OCI-LY3 (cell line): ENCODE measurements around the gene API5.

Experiments
- H2AFZ ChIP-seq: fragments of 200-600, 300-600 bp; shearing (Covaris generic); 2 replicates; pipeline ENCODE4 v1.6.0; 2014; ENCODE audit warnings: antibody characterized with exemption, low read depth, low read length
- H3K27ac ChIP-seq: fragments of 200-600, 300-600 bp; sonication (generic); 2 replicates; pipeline ENCODE4 v1.5.1; 2014; ENCODE audit warnings: mild to moderate bottlenecking, low read length, moderate library complexity, mixed read lengths
- H3K27me3 ChIP-seq: fragments of 200-600, 300-600 bp; sonication (generic); 2 replicates; pipeline ENCODE4 v1.6.1; 2014; ENCODE audit warnings: low read depth, low read length, mixed read lengths
- H3K36me3 ChIP-seq: fragments of 200-600, 300-600 bp; sonication (generic); replicated peaks from 2 replicates; pipeline ENCODE3; 2014; ENCODE audit warnings: low read depth, low read length, mixed read lengths
- H3K4me1 ChIP-seq: fragments of 300-600, 200-600 bp; sonication (generic); 2 replicates; pipeline ENCODE4 v1.6.1; 2014; ENCODE audit warnings: low read length, mixed read lengths
- H3K4me2 ChIP-seq: fragments of 200-600, 300-600 bp; sonication (generic); 2 replicates; pipeline ENCODE4 v1.6.1; 2014; ENCODE audit warnings: low read length, mixed read lengths
- H3K4me3 ChIP-seq: fragments of 300-600, 200-600 bp; sonication (generic); 2 replicates; pipeline ENCODE4 v1.5.1; 2014; ENCODE audit warnings: antibody characterized with exemption, mild to moderate bottlenecking, low read length, moderate library complexity
- H3K79me2 ChIP-seq: fragments of 300-600, 200-600 bp; shearing (Covaris generic); 2 replicates; pipeline ENCODE4 v1.6.1; 2014; ENCODE audit warnings: mild to moderate bottlenecking, low read length, mixed read lengths
- H3K9ac ChIP-seq: fragments of 300-600, 200-600 bp; shearing (Covaris generic); 2 replicates; pipeline ENCODE4 v1.6.0; 2014; ENCODE audit warnings: mild to moderate bottlenecking, low read length, moderate library complexity
- H3K9me3 ChIP-seq: fragments of 200-600, 300-600 bp; shearing (Covaris generic); 2 replicates; pipeline ENCODE4 v1.6.1; 2014; ENCODE audit warnings: low read length, mixed read lengths; ENCODE audit not compliant: insufficient read depth
- H4K20me1 ChIP-seq: fragments of 200-600, 300-600 bp; sonication (generic); 2 replicates; pipeline ENCODE4 v1.6.1; 2016; ENCODE audit warnings: low read length, mixed read lengths; ENCODE audit not compliant: insufficient read depth
- CTCF ChIP-seq: fragments of 200-600, 300-600 bp; sonication (generic); IDR thresholded peaks from 2 replicates; pipeline ENCODE4 v1.5.1; 2014; ENCODE audit warnings: antibody characterized with exemption, low read length, low read depth
- EZH2phosphoT487 ChIP-seq: fragments of 200-600 bp; shearing (Covaris generic); IDR thresholded peaks from 2 replicates; pipeline ENCODE4 v1.6.1; 2018; ENCODE audit warnings: antibody characterized with exemption, mixed run types, low read depth

Gene API5

DNA sequence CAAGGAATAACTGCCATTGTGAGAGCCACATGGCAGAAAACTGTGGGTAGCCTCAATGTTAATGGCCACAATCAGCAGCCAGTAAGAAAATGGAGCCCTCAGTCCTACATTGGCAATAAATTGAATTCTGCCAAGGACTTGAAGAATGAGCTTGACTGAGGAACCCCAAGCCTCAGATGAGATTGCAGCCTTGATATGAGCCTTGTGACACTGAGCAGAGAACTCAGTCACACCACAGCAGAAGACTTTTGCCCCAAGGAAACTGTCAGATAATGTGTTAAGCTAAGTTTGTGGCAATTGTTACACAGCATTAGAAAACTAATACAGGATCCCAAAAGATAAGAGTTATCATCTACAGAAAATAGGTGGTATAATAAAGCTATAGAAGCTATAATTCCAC is 44.5 kb downstream of the API5 start:
- TF ChIP-seq EZH2phosphoT487 (no peak), CTCF (no peak)
- Histone ChIP-seq H3K4me3 (no peak overlapping the region), H3K27me3 (no peaks in the 10 kb centered on the region), H4K20me1 (peaks cover 18% of the 10 kb centered on the region), H3K27ac (no peak overlapping the region), H2AFZ (no peak overlapping the region), H3K36me3 (peaks cover 2% of the 10 kb centered on the region), H3K4me2 (no peak overlapping the region), H3K9me3 (no peaks in the 10 kb centered on the region), H3K9ac (no peak overlapping the region), H3K79me2 (peaks cover 28% of the 10 kb centered on the region), H3K4me1 (peaks cover 18% of the 10 kb centered on the region)

- Histone ChIP-seq H3K79me2 (peaks cover 48% of the 10 kb centered on the region), H3K36me3 (peaks cover 5% of the 10 kb centered on the region), H3K27me3 (no peaks in the 10 kb centered on the region), H2AFZ (peak overlapping the region; percentile 87), H3K4me3 (peak overlapping the region; percentile 88), H3K9me3 (no peaks in the 10 kb centered on the region), H3K4me1 (peaks cover 18% of the 10 kb centered on the region), H4K20me1 (peaks cover 30% of the 10 kb centered on the region), H3K4me2 (peak overlapping the region; percentile 73), H3K27ac (peak overlapping the region; percentile 89), H3K9ac (peak overlapping the region; percentile 96)
- no peak for TF ChIP-seq EZH2phosphoT487
- TF ChIP-seq CTCF = no peak
These were observed 46.5 kb downstream of the API5 start for GRCh38 chr11:43358279-43358800.

GRCh38 chr11:43358801-43359421 is 47.1 kb downstream of the API5 start, which contains the start of gene TTC17:
Gene TTC17 (plus strand): TSS chr11:43358920. CDS start chr11:43358955, 35 bp downstream.
- Histone ChIP-seq H4K20me1 (peaks cover 34% of the 10 kb centered on the region), H3K9ac (peak within 1 kb of the TSS; percentile 96), H3K79me2 (peaks cover 54% of the 10 kb centered on the region), H2AFZ (peak within 1 kb of the TSS; percentile 87), H3K9me3 (no peaks in the 10 kb centered on the region), H3K27ac (peak within 1 kb of the TSS; percentile 89), H3K36me3 (peaks cover 10% of the 10 kb centered on the region), H3K4me1 (peaks cover 18% of the 10 kb centered on the region), H3K27me3 (no peaks in the 10 kb centered on the region), H3K4me3 (peak within 1 kb of the TSS; percentile 88), H3K4me2 (peak within 1 kb of the TSS; percentile 89)
- TF ChIP-seq CTCF (no peak), EZH2phosphoT487 (no peak)

DNA sequence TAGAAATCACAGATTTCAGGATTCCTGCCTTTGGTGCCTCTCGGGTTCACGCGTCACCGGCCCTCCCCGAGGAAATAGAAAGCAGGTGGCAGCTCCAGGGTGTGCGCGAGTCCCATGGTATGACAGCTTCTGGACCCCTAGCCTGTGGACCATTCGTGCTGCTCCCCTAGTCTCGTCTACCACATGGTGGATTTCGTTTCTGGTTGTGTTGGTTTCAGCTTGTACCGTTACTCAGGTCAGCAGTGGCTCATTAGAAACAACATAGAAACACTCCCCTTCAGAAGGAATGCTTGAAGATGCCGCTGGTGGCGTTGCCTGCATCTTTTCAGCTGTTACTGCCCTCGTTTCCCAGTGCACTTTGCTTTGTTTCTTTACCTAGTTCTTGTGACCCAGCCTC is 47.6 kb downstream of the API5 start:
- Histone ChIP-seq H2AFZ (peak overlapping the region; percentile 54; the same call in 1 of the 2 replicates), H3K4me1 (peaks cover 18% of the 10 kb centered on the region), H3K36me3 (peaks cover 10% of the 10 kb centered on the region), H3K9me3 (no peaks in the 10 kb centered on the region), H3K4me3 (peak overlapping the region; percentile 88), H3K4me2 (peak overlapping the region; percentile 89), H3K27ac (peak overlapping the region; percentile 89), H3K9ac (peak overlapping the region; percentile 96), H3K27me3 (no peaks in the 10 kb centered on the region), H3K79me2 (peaks cover 59% of the 10 kb centered on the region), H4K20me1 (peaks cover 34% of the 10 kb centered on the region)
- TF ChIP-seq CTCF (0 out of 2 replicates have a peak, but pooled peaks have one; percentile 7), EZH2phosphoT487 (no peak)
